NCI-H2227 treated with DMSO at 0.1 percent for 48 hours (cell line): ENCODE data around the gene DCP1A.
A peak's percentile ranks its signal among the peaks of the same experiment; 100 is the strongest.
"Not testable (repeated sequence)": the region's sequence is repeated elsewhere in the genome, so short reads cannot be mapped to it uniquely, and the experiment has no call there.

Experiments
- DNase-seq: peaks from one replicate; lab custom pipeline; 2025; lab: John Stamatoyannopoulos, UW

Gene DCP1A

GRCh38 chr3:53347261-53348064 lies at the start of gene DCP1A:
TSS of gene DCP1A (minus strand) at chr3:53347543. CDS start at chr3:53347517, 26 bp downstream.
- DNase-seq = peak; percentile 91

DNA sequence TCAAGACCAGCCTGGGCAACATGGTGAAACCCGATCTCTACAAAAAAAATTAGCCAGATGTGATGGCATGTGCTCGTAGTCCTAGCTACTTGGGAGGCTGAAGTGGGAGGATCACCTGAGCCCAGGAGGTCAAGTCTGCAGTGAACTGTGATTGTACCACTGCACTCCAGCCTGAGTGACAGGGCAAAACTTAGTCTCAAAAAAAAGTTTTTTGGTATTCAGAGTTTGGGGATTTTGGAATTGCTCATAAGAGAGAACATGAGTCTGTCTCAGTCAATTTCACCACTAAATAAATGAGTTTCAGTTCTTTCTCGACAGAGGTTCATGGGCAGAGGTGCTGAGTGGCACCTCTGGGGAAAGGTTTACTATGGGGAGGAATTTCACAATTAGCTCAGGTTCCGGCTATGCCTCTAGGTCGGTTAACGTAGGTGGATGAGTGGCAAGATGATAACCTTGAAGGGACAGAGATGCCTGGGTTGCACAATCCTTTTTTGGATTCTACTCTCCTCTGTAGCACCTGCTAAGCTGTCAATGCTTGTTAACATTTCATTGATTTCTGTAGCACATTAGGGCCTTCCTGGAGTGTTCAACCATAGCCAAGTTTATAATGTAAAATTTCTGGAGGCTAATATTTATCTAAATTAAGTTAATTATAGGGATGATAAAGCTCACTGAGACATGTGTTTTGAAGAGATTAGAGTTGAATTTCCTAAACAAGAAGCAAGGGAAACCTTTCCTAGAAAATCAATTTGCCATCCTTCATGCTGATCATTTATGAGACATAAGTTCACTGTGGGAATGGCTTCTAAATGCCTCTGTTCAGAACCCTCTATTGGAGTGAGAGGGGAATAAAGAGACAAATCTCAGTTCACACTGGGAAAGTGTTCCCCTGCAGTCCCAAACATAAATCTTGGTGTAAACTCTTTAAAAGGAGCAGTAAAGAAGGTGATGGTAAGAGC lies 37.4 kb upstream of the DCP1A start:
- DNase-seq = peak; percentile 28

DNA sequence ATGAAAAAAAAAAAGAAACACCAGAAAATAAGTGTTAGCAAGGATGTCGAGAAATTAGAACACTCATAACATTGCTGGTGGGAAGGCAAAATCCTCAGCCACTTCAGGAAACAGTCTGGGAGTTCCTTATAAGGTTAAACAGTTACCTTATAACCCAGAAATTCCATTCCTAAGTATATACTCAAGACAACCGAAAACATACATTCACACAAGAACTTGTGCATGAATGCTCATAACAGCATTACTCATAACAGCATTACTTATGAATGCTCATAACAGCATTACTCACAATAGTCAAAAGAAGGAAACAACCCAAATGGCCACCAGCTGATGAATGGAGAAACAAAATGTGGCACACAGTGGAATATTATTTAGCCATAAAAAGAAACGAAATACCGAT lies 34.8 kb upstream of the DCP1A start:
- no peak for DNase-seq

DNA sequence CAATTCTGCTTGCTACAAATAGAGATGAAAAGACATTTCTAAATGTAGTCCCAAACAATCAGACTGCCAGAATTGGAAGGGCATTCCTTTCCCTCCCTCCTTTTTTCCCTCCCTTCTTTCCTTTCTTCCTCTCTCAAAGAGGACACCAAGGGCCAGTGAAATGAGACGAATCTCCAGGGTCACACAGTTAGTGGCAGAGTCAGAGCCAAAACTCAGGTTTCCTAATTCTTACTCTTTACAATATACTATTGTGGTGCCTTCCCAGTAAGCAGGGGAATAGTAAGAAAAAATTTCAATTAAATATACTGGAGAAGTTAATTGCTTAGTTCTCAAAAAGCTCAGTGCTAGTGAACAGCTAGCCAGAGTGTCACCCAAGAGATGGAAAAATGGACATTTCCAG lies 33.0 kb upstream of the DCP1A start:
- DNase-seq = no peak

GRCh38 chr3:53379898-53380297 lies 32.6 kb upstream of the DCP1A start:
- no peak for DNase-seq

GRCh38 chr3:53377794-53378193 lies 30.5 kb upstream of the DCP1A start:
- no peak for DNase-seq

DNA sequence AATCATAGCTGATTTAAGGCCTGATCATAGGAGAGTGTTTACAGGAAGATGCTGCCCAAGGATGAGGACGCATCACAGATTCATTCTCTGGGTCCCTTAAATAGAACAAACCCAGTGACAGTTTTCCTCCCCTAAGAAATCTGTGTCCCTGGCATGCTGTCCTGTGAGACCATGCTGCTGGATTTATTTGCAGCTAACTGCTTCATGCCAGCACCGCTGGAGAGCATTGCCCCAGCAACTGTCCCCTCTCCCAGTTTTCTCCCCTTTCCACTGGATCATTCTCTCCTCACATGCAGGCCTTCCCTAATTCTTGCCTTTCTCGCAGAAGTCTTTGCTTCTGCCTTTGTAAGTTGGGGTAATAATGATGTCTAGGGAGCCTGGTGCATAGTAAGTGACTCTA lies 29.3 kb upstream of the DCP1A start:
- no peak for DNase-seq

DNA sequence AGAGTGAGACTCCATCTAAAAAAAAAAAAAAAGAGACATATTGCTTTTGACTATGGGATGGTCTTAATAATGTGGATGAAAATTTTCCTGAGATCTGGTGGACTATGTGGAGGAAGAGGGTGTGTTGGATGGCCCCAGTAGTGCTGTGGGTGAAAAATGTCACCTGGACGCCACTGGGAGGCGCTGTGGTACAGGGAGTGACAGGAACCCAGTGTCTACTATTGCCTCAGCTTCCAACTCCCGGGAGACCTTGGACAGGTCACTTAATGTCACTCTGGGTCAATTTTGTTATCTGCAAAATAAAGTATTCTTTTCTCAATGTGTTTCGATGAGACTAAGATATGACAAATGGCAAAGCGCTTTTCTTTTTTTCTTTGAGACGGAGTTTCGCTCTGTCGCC lies 27.7 kb upstream of the DCP1A start:
- DNase-seq = peak; percentile 6

DNA sequence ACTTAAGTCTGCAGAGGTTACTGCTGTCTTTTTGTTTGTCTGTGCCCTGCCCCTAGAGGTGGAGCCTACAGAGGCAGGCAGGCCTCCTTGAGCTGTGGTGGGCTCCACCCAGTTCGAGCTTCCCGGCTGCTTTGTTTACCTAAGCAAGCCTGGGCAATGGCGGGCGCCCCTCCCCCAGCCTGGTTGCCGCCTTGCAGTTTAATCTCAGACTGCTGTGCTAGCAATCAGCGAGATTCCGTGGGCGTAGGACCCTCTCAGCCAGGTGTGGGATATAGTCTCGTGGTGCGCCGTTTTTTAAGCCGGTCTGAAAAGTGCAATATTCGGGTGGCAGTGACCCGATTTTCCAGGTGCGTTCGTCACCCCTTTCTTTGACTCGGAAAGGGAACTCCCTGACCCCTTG lies 23.4 kb upstream of the DCP1A start:
- not testable (repeated sequence) for DNase-seq

DNA sequence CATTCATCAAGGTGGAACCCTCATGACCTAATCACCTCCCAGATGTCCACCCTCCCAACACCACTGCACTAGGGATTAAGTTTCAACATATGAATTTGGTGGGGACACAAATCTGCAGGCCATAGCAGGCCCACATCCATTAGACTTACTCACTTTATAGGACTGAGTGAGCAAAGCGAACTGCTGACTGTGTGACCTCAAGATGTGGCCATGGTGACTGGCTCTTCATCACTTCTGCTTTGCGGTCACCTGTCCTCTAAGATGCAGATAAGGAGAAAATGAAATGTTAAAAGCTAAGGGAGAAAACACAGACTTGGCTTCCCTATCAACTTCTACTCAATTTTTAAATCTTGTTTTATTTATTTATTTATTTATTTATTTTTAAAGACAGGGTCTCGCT lies 14.5 kb upstream of the DCP1A start:
- DNase-seq = no peak

- no peak for DNase-seq
These were observed 10.1 kb upstream of the DCP1A start for GRCh38 chr3:53357458-53357857.

DNA sequence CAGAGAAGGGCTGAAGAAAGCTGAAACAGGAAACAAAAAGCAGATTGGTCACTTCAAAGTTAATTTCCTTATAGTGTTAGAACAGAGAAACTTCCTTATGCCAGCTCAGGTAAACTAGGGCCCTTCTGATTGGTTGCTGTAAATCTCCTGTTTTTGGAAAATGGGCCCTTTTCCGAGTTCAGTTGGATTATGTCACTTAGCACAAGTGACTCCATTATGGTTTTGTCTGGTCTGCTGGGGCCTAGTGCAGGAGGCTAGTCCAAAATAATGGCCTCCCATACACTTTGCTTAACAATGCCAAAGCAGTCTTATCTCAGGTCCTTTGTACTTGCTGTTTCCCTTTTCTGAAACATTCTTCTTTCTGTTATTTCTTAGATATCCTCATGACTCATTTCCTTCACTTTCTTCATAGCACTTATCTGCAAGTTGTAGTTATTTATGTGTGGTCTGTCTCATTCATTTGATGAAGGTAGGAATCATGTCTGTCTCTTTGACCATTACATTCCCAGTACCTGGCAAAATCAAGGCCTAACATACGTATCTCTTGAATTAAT lies 7.7 kb upstream of the DCP1A start:
- DNase-seq = no peak

DNA sequence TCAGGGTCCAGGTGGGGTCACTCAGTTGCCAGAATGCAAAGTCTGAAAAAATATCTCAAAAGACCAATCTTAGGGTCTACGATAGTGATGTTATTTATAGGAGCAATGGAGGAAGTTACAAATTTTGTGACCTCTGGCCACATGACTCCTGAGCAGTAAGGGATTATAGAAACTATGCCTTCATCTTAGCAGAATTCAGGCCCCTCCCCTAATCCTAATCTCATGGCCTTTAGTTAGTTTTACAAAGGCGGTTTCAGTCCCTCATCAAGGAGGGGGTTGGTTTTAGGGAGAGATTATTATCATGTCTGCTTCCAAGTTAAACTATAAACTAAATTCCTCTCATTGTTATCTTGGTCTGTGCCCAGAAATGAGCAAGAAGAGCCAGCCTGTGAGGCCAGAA lies 5.9 kb upstream of the DCP1A start:
- DNase-seq = no peak

GRCh38 chr3:53350652-53351051 lies 3.3 kb upstream of the DCP1A start:
- peak; percentile 42 for DNase-seq

GRCh38 chr3:53348118-53348517 lies 775 bp upstream of the DCP1A start:
- not testable (repeated sequence) for DNase-seq

GRCh38 chr3:53346922-53347260 lies 452 bp downstream of the DCP1A start:
- no peak for DNase-seq

DNA sequence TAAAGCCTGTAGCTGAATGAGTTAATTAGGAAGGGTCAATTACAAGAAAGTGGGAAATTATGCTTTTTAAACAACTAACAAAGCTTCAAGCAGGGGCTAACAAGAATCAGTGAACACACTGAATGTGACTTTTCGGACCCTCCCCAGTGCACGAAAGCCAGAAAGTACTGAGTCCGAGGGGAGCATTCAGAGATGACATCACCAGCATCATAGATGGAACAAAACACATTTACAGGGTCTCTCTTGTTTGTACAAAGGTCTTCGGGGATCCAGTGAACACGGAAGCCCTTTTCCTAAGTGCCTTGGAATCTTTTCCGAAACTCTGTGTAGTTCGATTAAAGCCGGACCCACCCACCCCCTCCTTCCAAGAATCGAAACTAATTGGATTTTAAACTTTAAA lies 829 bp downstream of the DCP1A start:
- peak; percentile 0 for DNase-seq

DNA sequence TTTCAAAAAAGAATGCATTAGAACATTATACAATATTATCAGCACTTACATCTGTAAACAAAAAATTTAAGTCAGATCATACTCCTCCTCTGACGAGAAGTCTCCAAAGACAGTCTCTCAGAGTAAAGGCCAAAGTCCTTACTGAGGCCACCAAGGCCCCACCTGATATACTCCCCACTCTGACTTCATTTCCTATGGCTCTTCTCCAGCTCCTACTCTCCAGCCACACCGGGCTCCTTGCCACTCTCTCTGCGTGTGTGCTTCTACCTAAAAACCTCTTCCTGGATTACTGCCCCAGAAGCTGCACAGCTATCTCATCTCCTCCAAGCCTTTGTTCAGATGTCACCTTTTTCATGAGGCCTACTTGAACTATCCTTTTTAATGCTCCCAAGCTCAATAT lies 5.0 kb downstream of the DCP1A start:
- no peak for DNase-seq

GRCh38 chr3:53337167-53337940 lies 10.0 kb downstream of the DCP1A start:
- no peak for DNase-seq

DNA sequence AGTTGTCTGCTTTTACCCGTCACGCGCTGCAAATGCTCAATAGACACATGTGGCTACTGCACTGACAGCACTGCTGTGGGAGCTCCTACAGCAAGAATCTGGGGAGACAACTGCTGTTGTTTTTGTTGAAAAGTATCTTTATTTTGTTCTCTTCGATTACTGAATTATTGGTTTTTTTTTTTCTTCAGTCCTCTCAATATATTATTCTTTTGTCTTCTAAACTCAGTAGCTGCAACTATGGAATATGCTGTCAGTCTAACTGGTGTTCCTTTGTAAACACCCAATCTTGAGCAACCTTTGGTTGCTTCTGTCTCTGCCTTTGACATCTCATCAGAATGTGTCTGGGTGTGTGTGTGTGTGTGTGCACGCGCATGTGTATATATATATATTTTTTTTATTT lies 12.6 kb downstream of the DCP1A start:
- no peak for DNase-seq

DNA sequence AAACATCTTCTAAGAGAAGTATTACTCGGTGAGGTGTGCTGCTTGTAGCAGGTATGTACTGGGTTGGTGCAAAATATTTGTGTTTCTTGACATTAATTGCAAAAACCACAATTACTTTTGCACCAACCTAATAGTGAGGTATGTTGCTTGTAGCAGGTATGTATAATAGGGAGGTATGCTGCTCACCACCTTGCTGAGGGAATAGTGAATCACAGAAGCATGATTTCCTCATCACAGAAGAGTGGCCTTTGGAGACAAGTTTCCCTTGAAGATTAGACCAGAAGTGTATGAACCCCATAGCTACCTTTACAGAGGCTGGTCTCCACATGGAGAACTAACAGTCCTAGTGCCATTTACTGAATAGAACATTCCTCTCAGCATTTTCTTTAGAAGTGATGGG lies 15.5 kb downstream of the DCP1A start:
- DNase-seq = no peak

- no peak for DNase-seq
These were observed 17.4 kb downstream of the DCP1A start for GRCh38 chr3:53329897-53330296.
